ENCODE results near the gene SIL1.

GRCh38 chr5:139178935-139179334, 19.2 kb downstream of the SIL1 start:
- TF ChIP-seq CTCF (IDR thresholded peaks at IDR 0.05) (no peak), POLR2A (IDR thresholded peaks at IDR 0.05) (no peak), EP300 (IDR thresholded peaks at IDR 0.05) (no peak)
